Daoy (cell line): ENCODE measurements around the gene NRG3. TPM values are rescaled to one million over a fixed set of nuclear protein-coding genes. Genes with fewer than 3 reads are reported as not detected.
"Not testable (repeated sequence)": the region's sequence is repeated elsewhere in the genome, so short reads cannot be mapped to it uniquely, and the experiment has no call there.

Source experiments
- DNase-seq: peaks from one replicate; pipeline ENCODE4 v3.0.0-alpha.2; 2015; ENCODE audit warnings: low read depth
- total RNA-seq: library from RNA; depleted of rRNA; stranded (reverse); fragments of >200 nt; shearing (Covaris generic); gene quantifications from 2 replicates; pipeline ENCODE4 v1.2.3, GENCODE V29; 2014

NRG3 gene
- total RNA-seq, 1 experiment from 2014 or later = not detected

DNA sequence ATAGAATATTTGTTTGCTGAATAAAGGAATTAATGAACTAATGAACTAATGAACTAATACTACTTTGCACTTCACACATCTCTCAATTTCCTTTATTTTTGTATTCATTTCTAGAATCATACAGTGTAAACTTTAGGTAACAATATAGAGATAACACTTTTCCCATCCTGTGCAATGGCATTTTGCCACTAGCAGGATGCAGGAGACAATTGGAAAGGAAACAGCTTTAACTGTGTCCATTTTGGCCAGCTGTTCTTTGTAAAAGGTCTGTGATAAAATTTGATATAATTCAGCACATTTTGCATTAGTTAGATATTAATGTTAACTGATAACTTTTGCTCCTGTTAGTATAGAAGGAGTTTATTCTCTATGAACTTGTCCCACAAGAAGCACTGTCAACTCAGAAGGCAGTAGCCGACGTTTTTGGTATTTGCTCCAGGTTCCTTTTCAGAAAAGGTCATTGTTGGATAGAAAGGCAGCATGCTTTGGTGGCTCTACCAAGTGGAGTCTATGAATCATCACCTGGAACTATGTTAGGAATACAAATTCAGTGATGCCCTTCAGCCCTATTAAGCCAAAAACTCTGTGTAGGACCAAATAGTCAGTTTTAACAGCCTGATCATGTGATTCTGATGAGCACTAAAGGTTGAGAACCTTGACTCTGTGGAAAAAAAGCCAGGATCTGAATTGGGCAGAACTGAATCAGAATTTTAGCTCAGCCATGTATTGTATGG lies 86.6 kb downstream of the NRG3 start:
- no peak for DNase-seq

- DNase-seq = no peak
Measured at GRCh38 chr10:81963606-81964005, 88.6 kb downstream of the NRG3 start.

DNA sequence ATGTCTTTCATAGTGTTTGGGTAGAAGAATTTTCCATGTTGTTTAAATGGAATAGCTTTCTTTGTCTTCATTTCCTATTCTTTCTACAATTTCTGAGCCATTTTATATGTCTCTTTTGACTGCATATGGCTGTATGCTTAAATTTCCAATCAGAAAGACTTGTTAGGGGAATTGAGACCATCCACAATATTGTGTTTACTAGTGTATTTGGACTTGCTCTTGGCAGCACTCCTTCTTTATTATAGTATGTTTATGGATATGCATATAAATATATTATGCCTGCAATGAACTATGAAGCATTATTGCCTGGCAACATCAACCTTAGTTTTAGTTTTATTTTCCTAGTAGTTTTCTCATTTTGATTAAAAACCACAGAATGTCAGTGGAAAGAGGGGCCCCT lies 92.7 kb downstream of the NRG3 start:
- no peak for DNase-seq

- DNase-seq = no peak
Measured at GRCh38 chr10:81969136-81969535, 94.1 kb downstream of the NRG3 start.

DNA sequence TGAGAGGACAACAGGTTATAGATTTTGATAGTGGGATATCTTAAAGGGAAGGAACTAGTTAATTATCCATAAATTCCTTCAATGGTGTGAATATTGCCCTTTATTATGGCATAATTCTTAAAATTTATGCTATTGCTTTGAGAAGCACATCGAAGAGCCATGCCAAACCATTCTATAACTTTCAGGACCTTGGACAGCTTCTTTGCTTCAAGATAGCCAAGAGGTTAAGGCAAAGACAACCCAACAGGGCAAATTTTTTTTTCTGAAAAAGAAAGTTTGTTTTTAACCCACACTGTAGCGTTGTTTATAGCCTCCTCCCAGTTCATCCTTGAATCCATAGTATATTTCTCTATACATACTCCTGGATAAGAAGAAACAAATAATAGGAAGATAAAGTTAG lies 103.2 kb downstream of the NRG3 start:
- no peak for DNase-seq

DNA sequence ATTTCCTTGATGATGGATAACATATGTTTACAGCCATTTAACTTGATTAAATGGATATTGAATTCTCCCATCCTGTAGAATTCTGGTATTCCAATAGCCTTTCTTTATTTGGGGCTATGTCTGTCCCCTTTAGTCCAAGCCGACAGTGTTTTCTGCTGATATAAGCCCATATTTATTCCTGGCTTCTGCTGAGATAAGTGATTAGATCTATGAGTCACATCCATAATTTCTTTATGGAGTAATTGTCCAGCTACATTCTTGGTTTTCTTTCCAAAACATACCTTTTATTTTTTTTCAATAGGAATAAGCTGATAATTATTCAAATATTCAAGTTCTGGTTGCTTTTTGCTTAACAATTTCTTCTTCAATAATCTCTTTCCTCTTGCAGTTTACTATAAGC lies 106.7 kb downstream of the NRG3 start:
- no peak for DNase-seq

- DNase-seq = no peak
Measured at GRCh38 chr10:81984428-81984827, 109.4 kb downstream of the NRG3 start.

DNA sequence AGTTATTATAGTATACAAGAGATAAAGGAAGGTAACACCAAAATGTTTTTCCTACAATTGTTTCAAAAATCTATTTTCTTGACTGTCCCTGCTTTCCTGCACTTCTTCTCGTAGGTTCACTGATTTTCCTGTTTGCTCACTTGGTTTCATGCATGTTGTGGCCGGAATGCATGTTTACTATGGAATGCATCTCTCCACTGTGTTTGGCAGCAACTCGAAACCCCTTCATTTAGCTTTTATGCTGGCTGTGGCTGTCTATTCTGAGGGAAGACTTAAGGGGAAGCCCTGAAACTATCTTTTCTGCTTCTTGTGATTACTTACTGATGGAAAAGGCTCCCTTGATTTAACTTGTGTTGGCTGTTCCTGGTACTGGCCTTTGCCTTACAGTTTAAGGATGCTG lies 120.3 kb downstream of the NRG3 start:
- DNase-seq = no peak

- DNase-seq = no peak
Measured at GRCh38 chr10:81996927-81997326, 121.9 kb downstream of the NRG3 start.

- no peak for DNase-seq
Measured at GRCh38 chr10:82020999-82021398, 146.0 kb downstream of the NRG3 start.

- no peak for DNase-seq
Measured at GRCh38 chr10:82027711-82028110, 152.7 kb downstream of the NRG3 start.

GRCh38 chr10:82037076-82037475 lies 162.1 kb downstream of the NRG3 start:
- DNase-seq = no peak

- DNase-seq = no peak
Measured at GRCh38 chr10:82038587-82038986, 163.6 kb downstream of the NRG3 start.

GRCh38 chr10:82040336-82040735 lies 165.3 kb downstream of the NRG3 start:
- no peak for DNase-seq

GRCh38 chr10:82041018-82041417 lies 166.0 kb downstream of the NRG3 start:
- DNase-seq = no peak

- DNase-seq = no peak
Measured at GRCh38 chr10:82056391-82056790, 181.4 kb downstream of the NRG3 start.

DNA sequence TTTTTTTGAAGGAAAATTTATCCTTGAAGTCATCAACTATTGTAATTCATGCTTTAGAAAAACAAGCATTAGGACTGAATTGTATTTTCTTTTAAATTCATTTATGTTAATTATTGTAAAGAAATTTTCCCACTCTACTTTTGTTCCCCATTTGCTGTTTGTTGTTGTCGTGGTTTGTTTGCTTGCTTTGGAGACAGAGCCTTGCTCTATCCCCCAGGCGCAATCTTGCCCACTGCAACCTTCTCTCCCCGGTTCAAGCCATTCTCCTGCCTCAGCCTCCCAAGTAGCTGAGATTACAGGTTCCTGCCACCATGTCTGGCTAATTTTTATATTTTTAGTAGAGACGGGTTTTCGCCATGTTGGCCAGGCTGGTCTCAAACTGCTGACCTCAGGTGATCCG lies 192.2 kb downstream of the NRG3 start:
- not testable (repeated sequence) for DNase-seq

DNA sequence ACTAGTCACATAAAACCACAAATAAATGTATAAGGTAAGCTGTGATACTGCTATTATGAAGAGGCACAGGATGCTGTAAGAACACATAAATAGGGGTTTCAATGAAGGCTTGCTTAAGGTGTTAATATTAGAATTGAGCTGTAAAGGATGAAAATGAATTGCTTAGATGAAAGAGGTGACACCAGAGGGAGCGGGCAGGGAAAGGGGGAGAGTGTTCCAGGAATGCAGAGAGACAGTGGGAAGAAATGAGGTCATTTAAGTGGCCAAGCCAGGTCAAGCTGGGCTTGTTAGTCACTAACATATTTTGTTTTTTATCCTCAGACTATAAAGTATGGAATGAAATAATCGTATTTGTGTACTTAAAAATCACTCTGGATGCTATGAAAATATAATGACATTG lies 193.5 kb downstream of the NRG3 start:
- no peak for DNase-seq

- no peak for DNase-seq
Measured at GRCh38 chr10:82071231-82071630, 196.2 kb downstream of the NRG3 start.

- no peak for DNase-seq
Measured at GRCh38 chr10:82072124-82072523, 197.1 kb downstream of the NRG3 start.

GRCh38 chr10:82075605-82076004 lies 200.6 kb downstream of the NRG3 start:
- DNase-seq = no peak

DNA sequence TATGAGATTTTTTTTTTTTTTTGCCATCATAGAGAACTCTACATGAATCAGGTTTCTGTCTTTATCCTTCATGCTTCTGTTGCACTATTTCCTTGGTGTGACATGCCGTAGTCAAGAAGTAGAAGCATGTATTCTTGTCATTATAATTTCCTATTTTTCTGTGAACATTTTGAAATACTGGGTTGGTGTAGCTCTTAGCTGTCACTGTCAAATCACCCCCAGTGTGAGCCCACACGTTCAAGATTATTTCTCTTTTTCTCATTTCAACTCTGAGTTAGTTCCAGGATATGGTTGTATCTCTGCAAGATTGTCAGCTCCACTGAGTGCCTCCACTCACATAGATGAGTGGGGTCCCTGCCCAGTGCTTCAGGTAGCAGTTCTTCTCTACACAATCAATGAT lies 209.5 kb downstream of the NRG3 start:
- no peak for DNase-seq

DNA sequence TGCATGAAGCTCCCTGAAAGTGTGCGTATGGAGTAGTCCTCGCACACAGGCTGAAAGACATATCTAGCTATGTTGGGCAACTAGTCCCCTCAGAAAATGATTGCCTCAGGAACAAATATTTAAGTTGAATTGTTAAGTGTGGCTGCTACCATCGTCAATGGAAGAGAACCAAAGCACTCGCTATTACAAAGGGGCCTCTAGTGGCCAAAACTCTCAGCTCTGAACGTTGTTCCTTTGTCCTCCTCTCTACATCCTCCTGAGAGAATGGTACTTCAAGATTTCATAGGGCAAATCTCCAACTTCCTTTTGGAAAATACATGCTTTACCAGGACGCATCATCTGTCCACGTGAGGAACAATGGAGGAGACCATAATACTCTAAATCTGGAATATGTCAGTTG lies 209.9 kb downstream of the NRG3 start:
- no peak for DNase-seq

DNA sequence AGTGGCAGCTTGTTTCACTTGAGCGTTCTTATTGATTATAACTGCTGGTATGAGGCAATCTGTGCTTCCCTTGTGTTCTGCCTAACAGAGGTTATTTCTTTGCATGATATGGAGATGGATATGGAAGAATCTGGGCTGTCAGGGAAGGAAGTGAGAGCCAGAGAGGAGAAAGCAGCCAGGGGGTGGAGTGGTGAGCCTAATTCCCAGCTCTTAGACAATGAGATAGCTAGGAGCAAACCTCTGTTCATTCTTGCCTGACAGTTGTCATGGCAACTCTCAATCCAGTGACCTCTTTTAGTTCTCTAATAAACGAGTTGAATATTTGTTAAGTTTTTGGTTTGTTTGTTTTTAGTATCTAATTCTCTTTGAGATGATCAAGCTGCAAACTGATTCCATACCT lies 214.3 kb downstream of the NRG3 start:
- no peak for DNase-seq
